Vagina (tissue), 2 donors: ENCODE data around the gene GSTK1.

Experiments
- CTCF ChIP-seq, 3 experiments: fragments of 450-650 bp in 2 of 3; fragments of 200-600 bp in 1 of 3; sonication (generic) in 1 of 3; IDR thresholded peaks; one replicate each; pipeline ENCODE4 v1.5.1; 2017 to 2019; ENCODE audit warnings: antibody characterized with exemption in 3 of 3, mild to moderate bottlenecking in 2 of 3, moderate library complexity in 2 of 3
- POLR2A ChIP-seq, 2 donors: fragments of 450-650 bp; IDR thresholded peaks; one replicate each; pipeline ENCODE4 v1.6.1; 2017; ENCODE audit warnings: antibody characterized with exemption in 2 of 2, mild to moderate bottlenecking in 2 of 2, moderate library complexity in 2 of 2

GRCh38 chr7:143221737-143222136 is 41.5 kb upstream of the GSTK1 start, which contains the start of gene TAS2R40:
- TF ChIP-seq CTCF (IDR thresholded peaks at IDR 0.05), result no peak
- TF ChIP-seq POLR2A (IDR thresholded peaks at IDR 0.05), result no peak
